Stomach (tissue), 4 donors: ENCODE data around the gene CEP57L1.

Source experiments
- EP300 ChIP-seq: sonication (generic); formaldehyde crosslinking; IDR thresholded peaks from one replicate; pipeline ENCODE4 v1.6.1; 2017; ENCODE audit warnings: antibody characterized with exemption
- POLR2A ChIP-seq, 4 donors: fragments of 450-650 bp; IDR thresholded peaks; one replicate each; pipeline ENCODE4 v1.6.1; 2016; ENCODE audit warnings: antibody characterized with exemption in 4 of 4, control low read depth in 2 of 4, mild to moderate bottlenecking in 1 of 4, moderate library complexity in 1 of 4
- POLR2AphosphoS5 ChIP-seq, 3 donors: sonication (generic); formaldehyde crosslinking; IDR thresholded peaks; one replicate each; pipeline ENCODE4 v1.6.1; 2016; ENCODE audit warnings: antibody characterized with exemption in 3 of 3
- TF ChIP-seq, protein P1 (sequence below), 7 experiments: fragments of 450-650 bp in 4 of 7; fragments of 200-600 bp in 3 of 7; sonication (generic) in 3 of 7; IDR thresholded peaks; one replicate each; pipeline ENCODE4 v1.5.1; 2016 to 2019; ENCODE audit warnings: antibody characterized with exemption in 7 of 7, control low read depth in 2 of 7, mild to moderate bottlenecking in 1 of 7

- TF ChIP-seq, protein P1, sequence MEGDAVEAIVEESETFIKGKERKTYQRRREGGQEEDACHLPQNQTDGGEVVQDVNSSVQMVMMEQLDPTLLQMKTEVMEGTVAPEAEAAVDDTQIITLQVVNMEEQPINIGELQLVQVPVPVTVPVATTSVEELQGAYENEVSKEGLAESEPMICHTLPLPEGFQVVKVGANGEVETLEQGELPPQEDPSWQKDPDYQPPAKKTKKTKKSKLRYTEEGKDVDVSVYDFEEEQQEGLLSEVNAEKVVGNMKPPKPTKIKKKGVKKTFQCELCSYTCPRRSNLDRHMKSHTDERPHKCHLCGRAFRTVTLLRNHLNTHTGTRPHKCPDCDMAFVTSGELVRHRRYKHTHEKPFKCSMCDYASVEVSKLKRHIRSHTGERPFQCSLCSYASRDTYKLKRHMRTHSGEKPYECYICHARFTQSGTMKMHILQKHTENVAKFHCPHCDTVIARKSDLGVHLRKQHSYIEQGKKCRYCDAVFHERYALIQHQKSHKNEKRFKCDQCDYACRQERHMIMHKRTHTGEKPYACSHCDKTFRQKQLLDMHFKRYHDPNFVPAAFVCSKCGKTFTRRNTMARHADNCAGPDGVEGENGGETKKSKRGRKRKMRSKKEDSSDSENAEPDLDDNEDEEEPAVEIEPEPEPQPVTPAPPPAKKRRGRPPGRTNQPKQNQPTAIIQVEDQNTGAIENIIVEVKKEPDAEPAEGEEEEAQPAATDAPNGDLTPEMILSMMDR (IDR thresholded peaks at IDR 0.05), result no peak
- TF ChIP-seq POLR2A (IDR thresholded peaks at IDR 0.05) (no peak), POLR2AphosphoS5 (IDR thresholded peaks at IDR 0.05) (no peak), EP300 (no peak)
Measured at GRCh38 chr6:109105681-109106080, 10.4 kb downstream of the CEP57L1 start.
